ENCODE results near the gene TMEM260. TPM values are rescaled to one million over a fixed set of nuclear protein-coding genes. Genes with fewer than 3 reads are reported as not detected.

The TMEM260 gene
- total and polyA plus RNA-seq, 11 donors: 2.5 to 12.8 (median 5.2) TPM

- TF ChIP-seq CTCF (IDR thresholded peaks at IDR 0.05): no peak
- no peak for TF ChIP-seq POLR2A (IDR thresholded peaks at IDR 0.05)
- intact Hi-C loops (cut with DNase I): no loop called here
- no peak overlapping the region for H3K4me3 ChIP-seq
- no peaks in the 10 kb centered on the region for H3K9me3 ChIP-seq
- no peak for ATAC-seq
- no peaks in the 10 kb centered on the region for H3K4me1 ChIP-seq
- H3K27ac ChIP-seq: no peak overlapping the region
- no peaks in the 10 kb centered on the region for H3K27me3 ChIP-seq
- DNase-seq: no peak
- H3K36me3 ChIP-seq: peaks cover 0 to 100% (median 80%) of the 10 kb centered on the region in 9 donors
Observed at GRCh38 chr14:56617084-56617483, 37.5 kb downstream of the TMEM260 start.

GRCh38 chr14:56630707-56631106 is 51.1 kb downstream of the TMEM260 start:
- no peaks in the 10 kb centered on the region for H3K4me1 ChIP-seq
- TF ChIP-seq CTCF (IDR thresholded peaks at IDR 0.05) (no peak), POLR2A (IDR thresholded peaks at IDR 0.05) (no peak)
- 86 to 93% (median 91%) methylated on average over 3 of the region's 3 CpGs for WGBS, 4 donors
- intact Hi-C loops (cut with DNase I): no loop called here
- peaks cover 0 to 96% (median 68%) of the 10 kb centered on the region in 9 donors for H3K36me3 ChIP-seq
- no peaks in the 10 kb centered on the region for H3K27me3 ChIP-seq
- no peak overlapping the region for H3K27ac ChIP-seq
- DNase-seq: no peak
- peaks cover 0 to 35% (median 13%) of the 10 kb centered on the region in 12 donors for H3K9me3 ChIP-seq
- no peak overlapping the region for H3K4me3 ChIP-seq
- ATAC-seq: no peak

DNA sequence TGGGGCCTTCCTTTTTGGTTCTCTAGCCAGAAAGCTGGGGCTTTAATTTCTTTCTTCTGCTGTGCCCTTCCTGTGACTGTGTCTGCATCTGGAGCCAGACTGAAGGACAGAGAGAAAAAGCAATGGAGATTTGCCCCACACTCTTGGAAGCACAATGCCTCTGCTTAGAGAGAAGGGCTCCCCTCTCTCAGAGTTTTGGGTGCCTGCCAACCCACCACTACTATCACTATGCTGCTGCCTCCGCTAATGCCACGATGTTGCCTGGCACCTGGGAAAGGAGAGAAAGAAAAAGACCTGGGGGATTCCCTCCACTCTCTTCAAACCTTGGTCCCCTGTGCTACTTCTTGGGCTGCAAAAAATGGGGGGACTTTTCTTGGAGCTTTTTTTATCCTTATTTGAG is 52.6 kb downstream of the TMEM260 start:
- peaks cover 4 to 96% (median 68%) of the 10 kb centered on the region in 9 donors for H3K36me3 ChIP-seq

DNA sequence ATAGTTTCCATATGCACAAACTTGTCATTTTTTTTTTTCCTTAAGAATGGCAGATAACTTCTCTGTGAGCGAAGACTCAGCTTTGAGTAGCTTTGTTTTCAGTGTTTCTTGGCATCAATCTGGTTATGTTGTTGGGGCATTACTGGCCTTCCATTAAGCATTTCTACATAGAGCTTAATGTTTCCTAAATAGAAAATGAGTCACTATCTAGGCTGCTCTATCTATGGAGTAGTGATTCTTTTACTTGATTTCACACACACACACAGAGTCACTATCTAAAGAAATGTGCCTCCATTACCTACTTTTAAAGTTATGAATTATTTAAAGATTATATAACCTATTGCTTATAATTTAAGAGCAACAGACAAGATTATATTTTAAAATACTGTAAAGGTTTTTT is 53.9 kb downstream of the TMEM260 start:
- WGBS, 4 donors: 97 to 100% (median 98%) methylated on average over 1 of the region's 1 CpG
- no peaks in the 10 kb centered on the region for H3K27me3 ChIP-seq
- no peak for DNase-seq
- intact Hi-C loops (cut with DNase I): no loop called here
- no peak for ATAC-seq
- H3K4me1 ChIP-seq: no peaks in the 10 kb centered on the region
- H3K4me3 ChIP-seq: no peak overlapping the region
- H3K36me3 ChIP-seq: peaks cover 4 to 96% (median 68%) of the 10 kb centered on the region in 9 donors
- peaks cover 0 to 26% (median 13%) of the 10 kb centered on the region in 12 donors for H3K9me3 ChIP-seq
- TF ChIP-seq CTCF (IDR thresholded peaks at IDR 0.05) (no peak), POLR2A (IDR thresholded peaks at IDR 0.05) (no peak)
- H3K27ac ChIP-seq: no peak overlapping the region

More for the DNA sequence above, 52.6 kb downstream of the TMEM260 start:
- intact Hi-C loops (cut with DNase I): no loop called here
- H3K4me1 ChIP-seq: no peaks in the 10 kb centered on the region
- H3K27ac ChIP-seq: no peak overlapping the region
- ATAC-seq (peak in 1 of 4 donors; percentile 43), DNase-seq (peak in 3 of 5 donors; percentile 15 to 32 (median 27))
- no peak for TF ChIP-seq POLR2A (IDR thresholded peaks at IDR 0.05)
- no peak for TF ChIP-seq CTCF (IDR thresholded peaks at IDR 0.05)
- no peak overlapping the region for H3K4me3 ChIP-seq
- H3K9me3 ChIP-seq: peaks cover 0 to 35% (median 13%) of the 10 kb centered on the region in 12 donors
- no peaks in the 10 kb centered on the region for H3K27me3 ChIP-seq
- WGBS, 4 donors: 39 to 77% (median 64%) methylated on average over 2 of the region's 2 CpGs
